Measurements from ENCODE around the gene TMEM267.
"Not testable (repeated sequence)": the region's sequence is repeated elsewhere in the genome, so short reads cannot be mapped to it uniquely, and the experiment has no call there.

GRCh38 chr5:43441575-43441974 lies 42.1 kb downstream of the TMEM267 start:
- TF ChIP-seq NFXL1 (IDR thresholded peaks at IDR 0.05; ENCODE audit: borderline replicate concordance); USF2 (IDR thresholded peaks at IDR 0.05; ENCODE audit: borderline replicate concordance, low read depth, low read length); CEBPZ (IDR thresholded peaks at IDR 0.05; ENCODE audit: low read depth, low read length); POLR2A (IDR thresholded peaks at IDR 0.05; ENCODE audit: low read depth, low read length); NR2C2 (IDR thresholded peaks at IDR 0.05; ENCODE audit: borderline replicate concordance, control insufficient read depth, insufficient read length, low read depth); SP1 (IDR thresholded peaks at IDR 0.05; ENCODE audit: low read depth, low read length); RAD21 (IDR thresholded peaks at IDR 0.05; ENCODE audit: insufficient read depth, low read depth, low read length); CHD4 (IDR thresholded peaks at IDR 0.05); NBN (IDR thresholded peaks at IDR 0.05); HCFC1 (IDR thresholded peaks at IDR 0.05; ENCODE audit: low read length); CTCF (IDR thresholded peaks at IDR 0.05 in 2 of 3, conservative IDR thresholded peaks at IDR 0.05 in 1 of 3; ENCODE audit: control insufficient read depth in 2 of 3, extremely low read depth in 1 of 3, insufficient read depth in 1 of 3, low read depth in 3 of 3, low read length in 3 of 3): not testable (repeated sequence)

All from GM12878 (cell line).